IMR-90 (cell line): Measurements from ENCODE around the gene PTGS2. TPM values are rescaled to one million over a fixed set of nuclear protein-coding genes. Genes with fewer than 3 reads are reported as not detected.

ENCODE experiments used
- ATAC-seq: fragments of 200-7000 bp; cut with Tn5 transposase; 2 replicates; pipeline ENCODE4 v1.9.1; 2020; ENCODE audit warnings: low read depth, mild to moderate bottlenecking, moderate library complexity
- BruUV-seq: library from RNA; stranded (reverse); fragments of 400-500 nt; replicated peaks from 2 replicates; lab custom pipeline; 2021; lab: Mats Ljungman, UMichigan
- CTCF ChIA-PET: fragments of 300-600 bp; formaldehyde crosslinking; extraction: SDS; loops from one replicate; lab custom pipeline; 2021; ENCODE audit warnings: antibody characterized with exemption; lab: Yijun Ruan, JAX
- POLR2A ChIA-PET: fragments of 300-600 bp; sonication (Branson Sonifier 250); formaldehyde crosslinking; loops from one replicate; lab custom pipeline; 2022; ENCODE audit warnings: antibody characterized with exemption; ENCODE audit not compliant: unreplicated experiment; lab: Charles Lee
- DNase-seq: peaks from one replicate; pipeline ENCODE4 v3.0.0; 2013
- H2AFZ ChIP-seq: replicated peaks from 2 replicates; pipeline ENCODE3; 2013; ENCODE audit warnings: low read length, mild to moderate bottlenecking; ENCODE audit not compliant: poor library complexity
- H2AK5ac ChIP-seq: 2 replicates; pipeline ENCODE4 v1.6.1; 2013; ENCODE audit warnings: low read depth, low read length, inconsistent platforms
- H2AK9ac ChIP-seq: replicated peaks from 2 replicates; pipeline ENCODE3; 2013; ENCODE audit warnings: mild to moderate bottlenecking, low read depth, low read length, moderate library complexity; ENCODE audit not compliant: poor library complexity
- H2BK120ac ChIP-seq: 2 replicates; pipeline ENCODE4 v1.6.1; 2013; ENCODE audit warnings: low read depth, low read length, inconsistent platforms
- H2BK15ac ChIP-seq: 3 replicates; pipeline ENCODE4 v1.6.1; 2013; ENCODE audit warnings: low read depth, low read length, inconsistent platforms
- H2BK20ac ChIP-seq: 2 replicates; pipeline ENCODE4 v1.6.1; 2013; ENCODE audit warnings: low read depth, mild to moderate bottlenecking, inconsistent platforms, low read length, moderate library complexity
- H2BK5ac ChIP-seq: 2 replicates; pipeline ENCODE4 v1.6.1; 2013; ENCODE audit warnings: mild to moderate bottlenecking, low read depth, low read length, inconsistent platforms; ENCODE audit not compliant: poor library complexity, severe bottlenecking
- H3K14ac ChIP-seq: replicated peaks from 2 replicates; pipeline ENCODE4 v1.6.1; 2013; ENCODE audit warnings: low read depth, low read length, inconsistent platforms
- H3K18ac ChIP-seq: 2 replicates; pipeline ENCODE4 v1.6.1; 2013; ENCODE audit warnings: low read depth, low read length, control low read depth
- H3K23ac ChIP-seq: 2 replicates; pipeline ENCODE4 v1.6.1; 2013; ENCODE audit warnings: low read depth, low read length, inconsistent platforms
- H3K27ac ChIP-seq: 2 replicates; pipeline ENCODE4 v1.5.1; 2013; ENCODE audit warnings: mild to moderate bottlenecking, control low read depth, low read length; ENCODE audit not compliant: insufficient read depth
- H3K27me3 ChIP-seq: 2 replicates; pipeline ENCODE4 v1.6.1; 2013; ENCODE audit warnings: low read length; ENCODE audit not compliant: control insufficient read depth, insufficient read depth
- H3K36me3 ChIP-seq: 2 replicates; pipeline ENCODE4 v1.6.1; 2013; ENCODE audit warnings: low read length, mixed read lengths; ENCODE audit not compliant: control insufficient read depth, insufficient read depth
- H3K4ac ChIP-seq: 2 replicates; pipeline ENCODE4 v1.6.1; 2013; ENCODE audit warnings: low read depth, low read length, inconsistent platforms
- H3K4me1 ChIP-seq: 2 replicates; pipeline ENCODE4 v1.6.1; 2013; ENCODE audit warnings: low read length, mixed read lengths; ENCODE audit not compliant: control insufficient read depth, insufficient read depth
- H3K4me2 ChIP-seq: 2 replicates; pipeline ENCODE4 v1.6.1; 2013; ENCODE audit warnings: low read depth, mild to moderate bottlenecking, control low read depth, low read length, moderate library complexity
- H3K4me3 ChIP-seq: 2 replicates; pipeline ENCODE4 v1.5.1; 2013; ENCODE audit warnings: low read depth, mild to moderate bottlenecking, control low read depth, low read length, moderate library complexity; ENCODE audit not compliant: insufficient read depth
- H3K56ac ChIP-seq: 2 replicates; pipeline ENCODE4 v1.6.1; 2013; ENCODE audit warnings: low read length, inconsistent platforms; ENCODE audit not compliant: insufficient read depth; ENCODE audit errors: extremely low read depth
- H3K79me1 ChIP-seq, 2 experiments: 2 replicates each; pipeline ENCODE4 v1.6.1; 2013; ENCODE audit warnings: low read length in 2 of 2, inconsistent platforms in 1 of 2, low read depth in 1 of 2
- H3K9ac ChIP-seq: 2 replicates; pipeline ENCODE4 v1.6.1; 2013; ENCODE audit warnings: low read depth, low read length, control low read depth
- H3K9me1 ChIP-seq: 2 replicates; pipeline ENCODE4 v1.6.1; 2013; ENCODE audit warnings: low read length, inconsistent platforms; ENCODE audit not compliant: insufficient read depth
- H3K9me3 ChIP-seq: 2 replicates; pipeline ENCODE4 v1.6.1; 2013; ENCODE audit warnings: low read length; ENCODE audit not compliant: control insufficient read depth, insufficient read depth
- H4K20me1 ChIP-seq: 2 replicates; pipeline ENCODE4 v1.6.1; 2013; ENCODE audit warnings: low read length, inconsistent platforms; ENCODE audit not compliant: insufficient read depth
- H4K5ac ChIP-seq: 2 replicates; pipeline ENCODE4 v1.6.1; 2013; ENCODE audit warnings: mild to moderate bottlenecking, low read depth, low read length, control low read depth
- H4K8ac ChIP-seq, 2 experiments: 2 replicates each; pipeline ENCODE4 v1.6.1; 2013; ENCODE audit warnings: low read depth in 2 of 2, low read length in 2 of 2, control low read depth in 1 of 2, inconsistent platforms in 1 of 2
- H4K91ac ChIP-seq: 2 replicates; pipeline ENCODE4 v1.6.1; 2013; ENCODE audit warnings: low read depth, low read length, inconsistent platforms; ENCODE audit not compliant: insufficient read depth
- FOS ChIP-seq: fragments of 150-350 bp; IDR thresholded peaks from 2 replicates; pipeline ENCODE4 v1.6.1; 2016; ENCODE audit warnings: low read depth, low read length
- RAD21 ChIP-seq: IDR thresholded peaks from 2 replicates; pipeline ENCODE4 v1.6.1; 2012; ENCODE audit warnings: low read length, improper control_type of control experiment
- WGBS, 2 experiments: methylation state at CpG; one replicate each; pipeline versions ENCODE4 v1.1.5 to v1.1.7; 2013; ENCODE audit warnings: missing lambda C conversion rate in 2 of 2; ENCODE audit not compliant: insufficient read length in 1 of 2; ENCODE audit errors: extremely low coverage in 2 of 2; 5-methylcytosine and 5-hydroxymethylcytosine counted together
- dilution Hi-C: fragments of 300-500 bp; cut with HindIII; formaldehyde crosslinking; loops from one replicate; pipeline ENCODE4 v1.14.3; 2018; ENCODE audit warnings: low sequenced_read_pairs; ENCODE audit not compliant: unreplicated experiment
- in situ Hi-C: fragments of 300-500 bp; cut with MboI; formaldehyde crosslinking; loops from 3 replicates; pipeline ENCODE4 v1.14.3; 2019; ENCODE audit warnings: low sequenced_read_pairs, inconsistent platforms, mixed read lengths
- intact Hi-C: fragments of 100-400 bp; cut with micrococcal nuclease; formaldehyde crosslinking; loops from 2 replicates; pipeline ENCODE4 v1.10.0; 2022
- polyA plus RNA-seq, 3 experiments: library from polyadenylated mRNA; depleted of rRNA; stranded (reverse); fragments of >200 nt; gene quantifications; 2 replicates each; pipeline ENCODE4 v1.2.3, GENCODE V29; 2012; ENCODE audit warnings: low replicate concordance in 1 of 3
- total RNA-seq: library from RNA; depleted of rRNA; stranded (reverse); fragments of >200 nt; gene quantifications from 2 replicates; pipeline ENCODE4 v1.2.3, GENCODE V29; 2012

PTGS2 gene
- total and polyA plus RNA-seq, 2 of the 4 experiments (the other 2 are of a cell fraction), result 3.4 to 4.8 TPM

DNA sequence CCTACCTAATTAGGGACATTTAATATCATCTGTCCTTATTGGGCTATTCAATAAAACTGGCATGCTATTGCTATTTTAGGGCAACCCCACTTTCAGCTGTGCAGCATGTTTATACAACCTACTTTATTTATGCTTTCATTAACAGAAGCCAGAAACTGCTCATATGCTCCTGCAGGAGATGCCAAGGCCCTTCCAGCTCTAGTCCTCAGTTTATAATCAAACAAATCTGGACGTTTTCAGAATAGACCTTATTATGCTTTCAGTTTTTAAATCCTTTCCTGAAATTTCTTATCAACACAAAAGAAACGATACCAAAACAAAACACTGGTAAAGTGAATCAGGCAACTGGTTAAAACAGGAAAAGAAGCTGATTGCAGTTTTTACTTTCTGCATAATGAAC, 53.2 kb downstream of the PTGS2 start:
- Histone ChIP-seq H3K56ac (no peak overlapping the region), H2BK15ac (no peak overlapping the region), H4K5ac (no peak overlapping the region), H3K14ac (no peak overlapping the region), H2BK120ac (no peak overlapping the region), H4K8ac (no peak overlapping the region), H3K9ac (0 out of 2 replicates have a peak overlapping the region, but pooled peaks have one; percentile 26), H3K4me2 (no peak overlapping the region), H3K4me1 (no peaks in the 10 kb centered on the region), H3K79me1 (no peaks in the 10 kb centered on the region), H2BK20ac (no peak overlapping the region), H3K9me1 (no peaks in the 10 kb centered on the region), H2BK5ac (no peak overlapping the region), H3K23ac (no peak overlapping the region), H2AK9ac (no peak overlapping the region), H4K91ac (no peak overlapping the region), H3K36me3 (no peaks in the 10 kb centered on the region), H3K27me3 (no peaks in the 10 kb centered on the region; the same call in 1 of the 2 replicates), H3K18ac (no peak overlapping the region), H3K27ac (no peak overlapping the region), H4K20me1 (no peaks in the 10 kb centered on the region), H3K4ac (no peak overlapping the region), H3K4me3 (no peak overlapping the region), H2AFZ (no peak overlapping the region), H2AK5ac (no peak overlapping the region), H3K9me3 (no peaks in the 10 kb centered on the region)
- in situ Hi-C loops (no loop called here), intact Hi-C loops (no loop called here), dilution Hi-C loops (no loop called here)
- BruUV-seq, result no TSS peak
- POLR2A ChIA-PET, result no interaction called here
- CTCF ChIA-PET, result no interaction called here
- TF ChIP-seq RAD21, result no peak
- no peak for TF ChIP-seq FOS
- peak; percentile 63 for ATAC-seq
- WGBS, 2 experiments, result no CpG with 5 or more reads among the region's 2 CpGs
- DNase-seq, result peak; percentile 5
